Esophagus squamous epithelium (tissue), 4 donors: ENCODE data around the gene EDAR.

ENCODE experiments used
- POLR2A ChIP-seq, 4 donors: fragments of 450-650 bp; IDR thresholded peaks; one replicate each; pipeline ENCODE4 v1.6.1; 2017; ENCODE audit warnings: antibody characterized with exemption in 4 of 4, mild to moderate bottlenecking in 4 of 4, moderate library complexity in 3 of 4
- TF ChIP-seq, protein P1 (sequence below), 6 experiments: fragments of 450-650 bp in 4 of 6; fragments of 200-600 bp in 2 of 6; sonication (generic) in 2 of 6; IDR thresholded peaks; one replicate each; pipeline ENCODE4 v1.5.1; 2016 to 2019; ENCODE audit warnings: antibody characterized with exemption in 6 of 6, mild to moderate bottlenecking in 4 of 6, moderate library complexity in 4 of 6

DNA sequence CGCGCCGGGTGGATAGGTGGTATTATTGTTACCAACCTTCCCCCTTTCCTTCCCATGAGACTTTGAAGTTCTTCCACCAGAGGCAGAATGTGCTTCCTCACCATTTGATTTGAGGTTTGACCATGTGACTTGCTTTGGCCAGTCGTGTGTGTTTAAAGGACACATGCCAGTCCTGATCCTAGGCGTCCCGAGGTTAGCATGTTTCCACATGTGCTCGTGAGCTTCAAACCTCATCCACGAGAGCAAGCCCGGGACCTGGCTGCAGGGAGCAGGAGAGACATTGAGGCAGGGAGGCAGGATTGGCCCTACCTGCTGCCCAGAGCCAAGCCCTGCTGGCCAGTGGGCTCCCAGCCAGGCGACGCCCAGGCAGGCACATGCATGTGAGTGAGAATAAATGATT is 27.4 kb upstream of the EDAR start:
- no peak for TF ChIP-seq POLR2A (IDR thresholded peaks at IDR 0.05)
- TF ChIP-seq, protein P1, sequence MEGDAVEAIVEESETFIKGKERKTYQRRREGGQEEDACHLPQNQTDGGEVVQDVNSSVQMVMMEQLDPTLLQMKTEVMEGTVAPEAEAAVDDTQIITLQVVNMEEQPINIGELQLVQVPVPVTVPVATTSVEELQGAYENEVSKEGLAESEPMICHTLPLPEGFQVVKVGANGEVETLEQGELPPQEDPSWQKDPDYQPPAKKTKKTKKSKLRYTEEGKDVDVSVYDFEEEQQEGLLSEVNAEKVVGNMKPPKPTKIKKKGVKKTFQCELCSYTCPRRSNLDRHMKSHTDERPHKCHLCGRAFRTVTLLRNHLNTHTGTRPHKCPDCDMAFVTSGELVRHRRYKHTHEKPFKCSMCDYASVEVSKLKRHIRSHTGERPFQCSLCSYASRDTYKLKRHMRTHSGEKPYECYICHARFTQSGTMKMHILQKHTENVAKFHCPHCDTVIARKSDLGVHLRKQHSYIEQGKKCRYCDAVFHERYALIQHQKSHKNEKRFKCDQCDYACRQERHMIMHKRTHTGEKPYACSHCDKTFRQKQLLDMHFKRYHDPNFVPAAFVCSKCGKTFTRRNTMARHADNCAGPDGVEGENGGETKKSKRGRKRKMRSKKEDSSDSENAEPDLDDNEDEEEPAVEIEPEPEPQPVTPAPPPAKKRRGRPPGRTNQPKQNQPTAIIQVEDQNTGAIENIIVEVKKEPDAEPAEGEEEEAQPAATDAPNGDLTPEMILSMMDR (IDR thresholded peaks at IDR 0.05): no peak
